ENCODE results near the gene TRAM2.

TRAM2 gene

GRCh38 chr6:52533491-52533890 is 43.4 kb downstream of the TRAM2 start:
- DNase-seq (ENCODE audit: low read depth in 3 of 3, low spot score in 1 of 3), result no peak

DNA sequence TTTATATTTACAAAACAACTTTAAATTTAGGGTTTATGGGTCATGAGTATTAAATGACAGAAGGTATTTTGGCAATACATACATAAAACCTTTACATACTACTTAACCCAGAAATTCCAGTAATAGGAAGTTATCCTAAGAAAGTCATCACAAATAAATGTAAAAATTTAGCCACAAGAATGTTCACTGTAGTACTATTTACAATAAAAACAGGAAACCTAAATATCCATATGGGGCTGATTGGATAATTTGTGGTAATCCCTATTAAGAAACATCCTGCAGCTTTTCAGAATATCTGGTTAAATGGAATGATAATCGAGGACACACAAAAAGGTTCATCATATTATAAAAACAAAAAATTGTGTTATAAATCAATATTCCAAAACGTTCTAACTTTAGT is 44.4 kb downstream of the TRAM2 start:
- no peak for DNase-seq (ENCODE audit: low read depth in 3 of 3, low spot score in 1 of 3)

GRCh38 chr6:52531834-52532233 is 45.0 kb downstream of the TRAM2 start:
- DNase-seq (ENCODE audit: low read depth in 3 of 3, low spot score in 1 of 3), result no peak

GRCh38 chr6:52531396-52531795 is 45.5 kb downstream of the TRAM2 start:
- no peak for DNase-seq (ENCODE audit: low read depth in 3 of 3, low spot score in 1 of 3)

GRCh38 chr6:52530351-52530750 is 46.5 kb downstream of the TRAM2 start:
- no peak for DNase-seq (ENCODE audit: low read depth in 3 of 3, low spot score in 1 of 3)

GRCh38 chr6:52529311-52529710 is 47.5 kb downstream of the TRAM2 start:
- DNase-seq (ENCODE audit: low read depth in 3 of 3, low spot score in 1 of 3), result no peak

DNA sequence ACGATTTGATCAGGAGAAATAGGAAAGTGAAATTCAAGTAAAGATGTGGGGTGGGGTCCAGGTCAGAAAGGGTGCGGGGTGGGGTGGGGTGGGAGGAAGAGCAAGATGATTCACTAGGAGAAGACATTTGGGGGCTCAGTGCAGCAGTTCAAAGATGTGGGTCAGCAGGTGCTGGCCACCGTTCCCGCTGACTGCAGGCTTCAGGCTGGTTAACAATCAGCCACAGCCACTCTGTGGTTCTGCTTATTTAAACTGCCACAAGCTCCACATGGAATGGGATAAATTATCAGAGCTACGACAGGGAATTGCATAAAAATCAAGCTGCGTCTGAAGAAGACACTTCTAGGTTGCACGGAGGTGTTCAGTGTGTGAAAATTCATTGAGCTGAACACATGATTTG is 49.4 kb downstream of the TRAM2 start:
- DNase-seq (ENCODE audit: low read depth in 3 of 3, low spot score in 1 of 3), result no peak

DNA sequence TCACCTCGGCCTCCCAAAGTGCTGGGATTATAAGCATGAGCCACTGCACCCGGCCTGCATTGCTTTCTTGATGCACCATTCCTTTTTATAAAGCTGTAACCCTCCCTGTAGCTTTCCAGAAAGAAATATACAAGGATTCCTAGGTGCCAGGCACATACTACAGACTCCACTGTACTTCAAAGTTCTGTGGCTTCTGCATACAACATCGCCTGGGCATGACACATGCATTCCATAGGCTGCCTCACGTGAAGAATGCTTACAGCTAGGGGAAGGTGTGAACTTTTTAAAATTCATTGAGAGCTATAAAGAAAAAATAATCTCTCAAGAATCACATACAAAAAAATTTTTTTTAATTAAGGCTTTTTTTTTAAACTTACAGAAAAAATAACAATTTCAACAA is 50.2 kb downstream of the TRAM2 start:
- DNase-seq (ENCODE audit: low read depth in 3 of 3, low spot score in 1 of 3), result no peak

DNA sequence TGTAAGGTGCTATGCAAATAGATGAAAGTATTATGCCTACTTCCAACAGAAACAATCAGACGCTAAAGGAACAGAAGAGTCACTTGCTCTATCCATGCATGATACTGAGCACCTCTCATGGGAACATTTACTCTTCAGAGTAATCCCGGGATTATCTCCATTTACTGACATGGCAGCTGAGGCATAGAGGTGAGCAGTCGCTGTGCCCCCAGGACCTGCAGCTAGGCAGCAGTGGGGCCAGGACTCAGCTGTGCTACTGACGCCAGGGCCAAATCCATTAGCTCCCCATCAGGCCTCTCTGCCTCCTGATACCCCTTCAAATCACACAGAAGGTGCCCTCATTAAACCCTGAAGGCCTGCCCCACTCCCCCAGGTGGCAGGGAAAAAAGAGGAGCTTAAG is 51.9 kb downstream of the TRAM2 start:
- no peak for DNase-seq (ENCODE audit: low read depth in 3 of 3, low spot score in 1 of 3)

DNA sequence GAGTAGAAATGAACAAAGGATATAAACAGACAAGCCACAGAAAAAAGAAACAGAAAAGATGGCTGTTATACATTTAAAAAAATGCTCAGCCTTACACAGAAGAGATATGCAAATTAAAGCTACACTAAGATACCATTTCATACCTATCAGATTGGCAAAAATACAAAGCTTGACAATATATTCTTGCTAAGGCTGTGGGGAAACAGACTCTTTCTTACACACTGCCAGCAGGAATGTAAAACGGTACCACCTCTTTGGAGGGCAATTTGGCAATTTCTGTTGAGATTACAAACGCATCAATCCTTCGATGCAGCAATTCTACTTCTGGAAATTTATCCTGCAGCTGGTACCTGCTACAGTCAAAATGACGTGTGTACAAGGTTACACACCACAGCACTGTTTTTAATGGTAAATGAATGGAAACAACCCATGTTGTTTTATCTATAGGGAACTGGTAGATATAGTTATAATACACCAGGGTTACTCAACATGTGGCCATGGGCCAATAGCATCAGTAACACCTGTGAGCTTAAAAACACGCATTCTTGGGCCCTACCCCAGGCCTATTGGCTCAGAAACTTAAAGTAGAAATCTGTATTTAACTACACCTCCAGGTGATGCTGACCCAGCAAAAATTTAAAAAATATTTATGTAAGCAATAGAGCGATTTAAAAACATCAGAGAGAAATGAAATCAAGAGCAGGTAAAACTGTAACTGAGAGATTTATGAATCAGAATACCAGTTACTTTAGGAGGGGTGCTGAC is 53.3 kb downstream of the TRAM2 start:
- no peak for DNase-seq (ENCODE audit: low read depth in 3 of 3, low spot score in 1 of 3)

DNA sequence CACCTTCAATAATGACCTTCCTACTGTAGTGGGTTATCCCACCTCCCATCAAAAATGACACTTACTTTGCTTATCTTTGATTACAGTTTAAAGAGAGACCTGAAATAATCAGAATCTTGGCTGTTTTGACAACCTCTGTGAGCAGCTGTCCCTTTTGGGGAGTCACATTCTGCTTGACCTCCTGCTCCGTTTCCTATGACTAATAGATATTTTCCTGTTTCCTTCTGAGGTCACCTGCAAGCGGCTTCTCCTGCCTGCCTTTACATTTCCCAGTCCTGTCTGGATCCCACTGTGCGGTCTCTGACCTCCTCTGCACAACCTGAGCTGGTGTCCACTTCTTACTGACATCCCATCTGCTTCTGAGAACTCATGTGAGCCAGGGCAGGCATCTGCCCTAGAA is 54.2 kb downstream of the TRAM2 start:
- no peak for DNase-seq (ENCODE audit: low read depth in 3 of 3, low spot score in 1 of 3)

GRCh38 chr6:52522151-52522626 is 54.7 kb downstream of the TRAM2 start:
- no peak for DNase-seq (ENCODE audit: low read depth in 3 of 3, low spot score in 1 of 3)

GRCh38 chr6:52519618-52520017 is 57.2 kb downstream of the TRAM2 start:
- DNase-seq (ENCODE audit: low read depth in 3 of 3, low spot score in 1 of 3), result no peak

DNA sequence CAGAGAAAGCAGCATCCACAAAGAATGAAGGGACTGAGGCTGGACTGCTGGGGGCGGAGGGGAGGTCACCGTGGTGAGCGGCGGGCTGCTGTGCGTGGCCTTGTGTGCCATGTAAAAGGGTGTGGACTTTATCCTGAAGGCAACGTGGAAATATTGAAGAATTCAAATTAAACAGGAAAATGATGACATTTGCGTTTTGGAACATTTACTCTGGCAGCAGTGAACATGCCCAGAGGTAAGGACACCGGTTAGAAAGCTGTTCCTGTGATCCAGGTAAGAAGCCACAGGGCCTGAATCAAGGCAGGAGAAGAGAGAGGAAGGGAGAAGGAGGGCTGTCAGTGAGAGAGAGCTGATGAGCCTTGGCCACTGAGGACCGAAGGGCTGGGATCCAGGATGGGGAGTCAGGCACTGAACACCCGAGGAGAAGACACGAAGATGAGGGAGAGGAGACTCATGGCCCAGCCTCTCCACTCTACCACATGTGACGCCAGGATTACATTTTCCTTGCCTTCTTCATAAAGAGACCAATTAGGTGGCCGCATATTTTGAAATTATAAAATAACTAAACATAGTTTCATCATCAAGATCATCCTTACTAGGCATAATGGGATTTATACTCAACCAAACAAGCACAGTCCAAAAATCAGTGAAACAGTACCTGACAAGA is 58.4 kb downstream of the TRAM2 start:
- no peak for DNase-seq (ENCODE audit: low read depth in 3 of 3, low spot score in 1 of 3)

- no peak for DNase-seq (ENCODE audit: low read depth in 3 of 3, low spot score in 1 of 3)
These were observed 59.2 kb downstream of the TRAM2 start for GRCh38 chr6:52517502-52518278.

DNA sequence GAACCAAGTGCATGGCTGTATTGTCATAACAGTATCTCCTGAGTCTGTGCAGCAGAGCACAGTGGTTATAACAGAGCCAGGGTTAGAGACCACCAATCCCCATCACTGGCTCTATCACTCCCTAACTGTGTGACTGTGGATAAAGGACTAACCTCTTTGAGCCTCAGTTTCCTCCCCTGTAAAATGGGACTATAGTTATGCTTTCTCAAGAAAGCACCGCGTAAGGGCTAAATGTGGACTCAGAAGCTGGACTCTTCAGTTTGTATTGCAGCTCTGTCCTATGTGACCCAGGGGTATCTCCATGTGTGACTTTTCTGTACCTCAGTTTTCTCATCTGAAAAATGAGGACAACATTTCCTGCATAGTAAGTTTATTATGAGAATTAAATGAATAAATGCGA is 59.9 kb downstream of the TRAM2 start:
- no peak for DNase-seq (ENCODE audit: low read depth in 3 of 3, low spot score in 1 of 3)

GRCh38 chr6:52516269-52516668 is 60.6 kb downstream of the TRAM2 start:
- no peak for DNase-seq (ENCODE audit: low read depth in 3 of 3, low spot score in 1 of 3)

DNA sequence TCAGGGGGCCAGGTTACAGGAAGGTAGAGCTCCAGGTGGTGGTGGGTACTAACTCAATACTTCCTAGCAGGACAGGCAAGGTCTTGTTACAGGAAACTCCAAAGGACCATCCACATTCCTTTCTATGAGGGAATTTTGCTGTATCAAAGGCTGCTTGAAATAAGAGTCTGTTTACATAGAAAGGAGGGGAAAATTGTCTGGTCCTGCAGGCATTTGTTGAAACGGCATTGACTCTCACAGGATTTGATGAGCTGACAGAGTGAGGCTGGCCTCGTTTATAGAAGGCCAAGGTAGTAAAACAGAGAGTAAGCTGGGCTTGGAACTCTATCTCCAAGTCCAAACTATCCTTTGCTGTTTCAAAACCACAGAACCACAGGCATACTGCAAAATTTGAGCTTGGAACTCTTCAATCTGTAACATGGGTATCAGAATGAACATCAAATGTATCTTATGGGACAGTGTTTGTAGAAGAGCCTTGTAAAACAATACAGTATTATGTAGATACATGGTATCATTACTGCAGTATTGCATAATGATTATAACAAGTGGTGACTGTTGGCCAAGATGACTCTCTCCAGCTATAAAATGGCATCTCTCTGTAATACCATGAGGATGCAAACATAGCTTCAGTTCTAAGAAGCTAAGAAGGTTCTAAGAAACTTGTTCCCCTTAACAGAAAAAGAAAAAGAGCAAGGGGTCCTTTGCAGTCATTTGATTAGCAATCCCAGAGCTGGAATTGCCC is 61.5 kb downstream of the TRAM2 start:
- no peak for DNase-seq (ENCODE audit: low read depth in 3 of 3, low spot score in 1 of 3)

DNA sequence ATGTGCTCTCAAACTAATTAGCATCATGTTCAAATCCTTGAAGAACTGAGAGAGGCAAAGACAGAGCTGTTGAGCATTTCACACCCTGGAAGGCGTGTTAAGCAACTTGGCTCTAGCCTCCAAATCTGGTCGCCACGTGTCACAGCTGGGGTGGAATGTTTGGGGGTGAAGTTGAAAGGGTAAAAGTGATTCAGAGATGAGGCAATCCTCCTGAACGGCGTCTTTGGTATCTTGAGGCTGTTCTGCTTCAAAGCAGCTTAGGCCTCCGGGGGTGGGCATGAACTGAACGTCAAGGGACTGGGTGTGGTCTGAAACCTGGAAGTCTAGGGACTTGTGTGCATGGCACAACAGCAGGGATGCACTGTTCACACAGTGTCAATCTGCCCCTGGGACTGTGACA is 62.3 kb downstream of the TRAM2 start:
- no peak for DNase-seq (ENCODE audit: low read depth in 3 of 3, low spot score in 1 of 3)

DNA sequence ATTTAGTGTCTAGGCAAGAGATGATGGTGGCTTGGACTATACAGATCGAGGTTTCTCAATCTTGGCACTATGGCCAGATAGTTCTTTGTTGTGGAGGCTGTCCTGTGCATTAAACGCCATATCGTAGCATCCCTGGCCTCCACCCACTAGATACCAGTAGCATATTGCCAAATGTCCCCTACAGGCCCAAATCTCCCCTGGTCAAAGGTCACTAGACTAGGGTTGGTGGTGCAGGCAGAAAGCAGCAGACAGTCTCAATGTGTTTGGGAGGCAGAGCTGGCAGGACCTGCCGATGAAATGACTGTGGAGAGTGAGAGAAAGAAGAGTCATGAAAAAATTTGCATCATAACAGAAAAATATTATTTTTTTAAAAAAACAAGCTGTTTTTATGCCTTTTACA is 63.0 kb downstream of the TRAM2 start:
- DNase-seq (ENCODE audit: low read depth in 3 of 3, low spot score in 1 of 3), result no peak

GRCh38 chr6:52513464-52513863 is 63.4 kb downstream of the TRAM2 start:
- DNase-seq (ENCODE audit: low read depth in 3 of 3, low spot score in 1 of 3), result no peak

Measured in stimulated activated CD4-positive, alpha-beta T cell treated with anti-CD3 and anti-CD28 coated beads, TNF-alpha, amount 100 ng/mL, for 1 hour (primary cell).